H9 (cell line): ENCODE data around the gene SIGLEC5. TPM values are rescaled to one million over a fixed set of nuclear protein-coding genes. Genes with fewer than 3 reads are reported as not detected.

Experiments used
- DNase-seq: peaks from one replicate; pipeline ENCODE4 v3.0.0-alpha.2; 2017
- H2AFZ ChIP-seq: one replicate; pipeline ENCODE4 v1.6.1; 2013; ENCODE audit warnings: mild to moderate bottlenecking, low read length, control low read depth, moderate library complexity
- H2AK5ac ChIP-seq: 2 replicates; pipeline ENCODE4 v1.6.1; 2013; ENCODE audit warnings: low read length, control low read depth, mixed read lengths; ENCODE audit not compliant: insufficient read length
- H2BK120ac ChIP-seq: one replicate; pipeline ENCODE4 v1.6.1; 2013; ENCODE audit warnings: low read depth, mild to moderate bottlenecking, low read length, control low read depth, inconsistent platforms; ENCODE audit not compliant: poor library complexity, severe bottlenecking
- H2BK12ac ChIP-seq: 2 replicates; pipeline ENCODE4 v1.6.1; 2013; ENCODE audit warnings: low read length, control low read depth, mixed read lengths, low read depth; ENCODE audit not compliant: insufficient read length
- H2BK15ac ChIP-seq: 2 replicates; pipeline ENCODE4 v1.6.1; 2013; ENCODE audit warnings: low read depth, low read length, control low read depth
- H2BK20ac ChIP-seq: one replicate; pipeline ENCODE4 v1.6.1; 2013; ENCODE audit warnings: low read depth, mild to moderate bottlenecking, low read length, control low read depth, inconsistent platforms; ENCODE audit not compliant: poor library complexity, severe bottlenecking
- H2BK5ac ChIP-seq: 2 replicates; pipeline ENCODE4 v1.6.1; 2013; ENCODE audit warnings: low read length, control low read depth, mixed read lengths; ENCODE audit not compliant: insufficient read length
- H3K14ac ChIP-seq: 2 replicates; pipeline ENCODE4 v1.6.1; 2013; ENCODE audit warnings: low read length, control low read depth; ENCODE audit not compliant: insufficient read depth
- H3K18ac ChIP-seq: 2 replicates; pipeline ENCODE4 v1.6.1; 2013; ENCODE audit warnings: low read depth, mild to moderate bottlenecking, mixed read lengths, low read length, control low read depth; ENCODE audit not compliant: insufficient read length
- H3K23ac ChIP-seq: 2 replicates; pipeline ENCODE4 v1.6.1; 2013; ENCODE audit warnings: low read length, control low read depth, mixed read lengths, low read depth; ENCODE audit not compliant: insufficient read length
- H3K23me2 ChIP-seq: 2 replicates; pipeline ENCODE4 v1.6.1; 2013; ENCODE audit warnings: low read depth, mild to moderate bottlenecking, mixed read lengths, low read length, control low read depth; ENCODE audit not compliant: insufficient read length, poor library complexity, severe bottlenecking
- H3K27ac ChIP-seq: 2 replicates; pipeline ENCODE4 v1.5.1; 2013; ENCODE audit warnings: low read length, control low read depth, mixed read lengths, low read depth; ENCODE audit not compliant: insufficient read length
- H3K27me3 ChIP-seq: 2 replicates; pipeline ENCODE4 v1.6.1; 2013; ENCODE audit warnings: low read length, control low read depth, inconsistent platforms; ENCODE audit not compliant: insufficient read depth
- H3K4ac ChIP-seq: 2 replicates; pipeline ENCODE4 v1.6.1; 2013; ENCODE audit warnings: low read depth, mild to moderate bottlenecking, control low read depth, inconsistent platforms, low read length, moderate library complexity
- H3K4me1 ChIP-seq: 2 replicates; pipeline ENCODE4 v1.6.1; 2013; ENCODE audit warnings: low read length, control low read depth, inconsistent platforms; ENCODE audit not compliant: insufficient read depth
- H3K4me2 ChIP-seq: 2 replicates; pipeline ENCODE4 v1.6.1; 2013; ENCODE audit warnings: low read length, control low read depth, mixed read lengths; ENCODE audit not compliant: insufficient read length, insufficient read depth
- H3K56ac ChIP-seq: 2 replicates; pipeline ENCODE4 v1.6.1; 2013; ENCODE audit warnings: low read depth, mild to moderate bottlenecking, mixed read lengths, low read length, control low read depth; ENCODE audit not compliant: insufficient read length
- H3K79me1 ChIP-seq: 2 replicates; pipeline ENCODE4 v1.6.1; 2013; ENCODE audit warnings: low read depth, mild to moderate bottlenecking, moderate library complexity, low read length, control low read depth, inconsistent platforms; ENCODE audit not compliant: insufficient read depth, poor library complexity, severe bottlenecking
- H3K79me2 ChIP-seq: 2 replicates; pipeline ENCODE4 v1.6.1; 2013; ENCODE audit warnings: low read length, control low read depth, inconsistent platforms; ENCODE audit not compliant: insufficient read depth
- H3K9ac ChIP-seq: 2 replicates; pipeline ENCODE4 v1.6.1; 2013; ENCODE audit warnings: low read length, control low read depth, mixed read lengths; ENCODE audit not compliant: insufficient read length; ENCODE audit errors: extremely low read depth
- H3K9me3 ChIP-seq: one replicate; pipeline ENCODE4 v1.6.1; 2013; ENCODE audit warnings: low read depth, low read length, inconsistent platforms; ENCODE audit not compliant: control insufficient read depth
- H3T11ph ChIP-seq: one replicate; pipeline ENCODE4 v1.6.1; 2013; ENCODE audit warnings: mild to moderate bottlenecking, low read length, control low read depth, inconsistent platforms
- H4K20me1 ChIP-seq: one replicate; pipeline ENCODE4 v1.6.1; 2013; ENCODE audit not compliant: control insufficient read depth, insufficient read length, insufficient read depth
- H4K5ac ChIP-seq: 2 replicates; pipeline ENCODE4 v1.6.1; 2013; ENCODE audit warnings: low read depth, mild to moderate bottlenecking, mixed read lengths, low read length, control low read depth; ENCODE audit not compliant: insufficient read length
- H4K8ac ChIP-seq: replicated peaks from 2 replicates; pipeline ENCODE4 v1.6.1; 2013; ENCODE audit warnings: low read length, control low read depth, mixed read lengths, low read depth; ENCODE audit not compliant: insufficient read length
- H4K91ac ChIP-seq: 2 replicates; pipeline ENCODE4 v1.6.1; 2013; ENCODE audit warnings: low read depth, mild to moderate bottlenecking, moderate library complexity, mixed read lengths, low read length, control low read depth; ENCODE audit not compliant: insufficient read length
- H3K27ac Mint-ChIP-seq, 3 experiments: 2 replicates in 2 of 3; 3 replicates in 1 of 3; pipeline ENCODE4 v1.8.0; 2020 to 2021; ENCODE audit warnings: mixed read lengths in 3 of 3, mild to moderate bottlenecking in 1 of 3, moderate library complexity in 1 of 3
- H3K27me3 Mint-ChIP-seq: 2 replicates; pipeline ENCODE4 v1.8.0; 2021; ENCODE audit warnings: low read depth, mild to moderate bottlenecking, moderate library complexity, mixed read lengths
- H3K36me3 Mint-ChIP-seq, 3 experiments: 2 replicates in 2 of 3; 3 replicates in 1 of 3; pipeline ENCODE4 v1.8.0; 2020 to 2021; ENCODE audit warnings: low read depth in 3 of 3, mixed read lengths in 3 of 3; ENCODE audit not compliant: insufficient read depth in 1 of 3
- H3K4me1 Mint-ChIP-seq, 2 experiments: 2 replicates each; pipeline ENCODE4 v1.8.0; 2020; ENCODE audit warnings: mixed read lengths in 2 of 2
- H3K4me3 Mint-ChIP-seq, 2 experiments: 2 replicates in 1 of 2; 3 replicates in 1 of 2; pipeline ENCODE4 v1.8.0; 2020 to 2021; ENCODE audit warnings: mild to moderate bottlenecking in 2 of 2, mixed read lengths in 2 of 2, moderate library complexity in 1 of 2
- H3K9me3 Mint-ChIP-seq, 2 experiments: 2 replicates in 1 of 2; 3 replicates in 1 of 2; pipeline ENCODE4 v1.8.0; 2020; ENCODE audit warnings: mild to moderate bottlenecking in 2 of 2, mixed read lengths in 2 of 2, moderate library complexity in 1 of 2
- WGBS: extraction: QIAGEN DNeasy Blood & Tissue Kit; methylation state at CpG from one replicate; pipeline ENCODE4 v1.1.7; 2013; ENCODE audit warnings: missing lambda C conversion rate, low lambda C conversion rate, mixed read lengths; ENCODE audit not compliant: insufficient read length; ENCODE audit errors: extremely low coverage; 5-methylcytosine and 5-hydroxymethylcytosine counted together
- total RNA-seq: library from RNA; stranded (reverse); gene quantifications from 2 replicates; pipeline ENCODE4 v1.2.1, GENCODE V29; 2021
- TF ChIP-seq, protein P1 (sequence below): fragments of 200-600 bp; sonication (generic); conservative IDR thresholded peaks from 3 replicates; pipeline ENCODE4 v1.8.0; 2021; ENCODE audit warnings: antibody characterized with exemption, mild to moderate bottlenecking

Gene SIGLEC5
- total RNA-seq, 1 experiment from 2014 or later = not detected

DNA sequence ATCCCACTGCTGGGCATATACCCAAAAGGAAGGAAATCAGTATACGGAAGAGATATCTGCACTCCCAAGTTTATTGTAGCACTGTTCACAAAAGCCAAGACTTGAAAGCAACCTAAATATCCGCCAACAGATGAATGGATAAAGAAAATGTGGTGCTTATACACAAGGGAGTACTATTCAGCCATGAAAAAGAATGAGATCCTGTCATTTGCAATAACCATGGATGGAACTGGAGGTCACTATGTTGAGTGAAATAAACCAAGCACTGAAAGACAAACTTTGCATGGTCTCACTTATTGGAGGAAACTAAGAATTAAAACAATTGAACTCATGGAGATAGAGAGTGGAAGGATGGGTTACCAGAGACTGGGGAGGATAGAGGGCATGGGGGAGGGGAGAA, 23.0 kb upstream of the SIGLEC5 start:
- no peaks in the 10 kb centered on the region for H3K9me3 ChIP-seq
- no peak overlapping the region for H2AFZ ChIP-seq
- peaks cover 0 to 4% of the 10 kb centered on the region in 2 experiments; a peak in 1 of 4 replicates for H3K4me1 Mint-ChIP-seq
- no peak overlapping the region for H3K4ac ChIP-seq
- H4K8ac ChIP-seq = no peak overlapping the region
- H3K9ac ChIP-seq = no peak overlapping the region
- no peaks in the 10 kb centered on the region for H4K20me1 ChIP-seq
- no peak overlapping the region for H3K27ac Mint-ChIP-seq
- no peak overlapping the region for H3K27ac ChIP-seq
- no peak overlapping the region for H3K18ac ChIP-seq
- no peak overlapping the region for H2BK120ac ChIP-seq
- H3K4me3 Mint-ChIP-seq = no peak overlapping the region
- no peak overlapping the region for H2BK5ac ChIP-seq
- no peak overlapping the region for H3K56ac ChIP-seq
- no peaks in the 10 kb centered on the region for H3K23me2 ChIP-seq
- no peaks in the 10 kb centered on the region for H3K79me2 ChIP-seq
- H2AK5ac ChIP-seq = no peak overlapping the region
- H3K79me1 ChIP-seq = no peaks in the 10 kb centered on the region
- no peak overlapping the region for H2BK15ac ChIP-seq
- DNase-seq = no peak
- WGBS = no CpG with 5 or more reads among the region's 2 CpGs
- H3K4me1 ChIP-seq = no peaks in the 10 kb centered on the region
- no peak overlapping the region for H3T11ph ChIP-seq
- H2BK12ac ChIP-seq = no peak overlapping the region
- no peak overlapping the region for H2BK20ac ChIP-seq
- no peaks in the 10 kb centered on the region for H3K27me3 ChIP-seq
- no peak overlapping the region for H3K23ac ChIP-seq
- H4K91ac ChIP-seq = no peak overlapping the region
- TF ChIP-seq, protein P1, sequence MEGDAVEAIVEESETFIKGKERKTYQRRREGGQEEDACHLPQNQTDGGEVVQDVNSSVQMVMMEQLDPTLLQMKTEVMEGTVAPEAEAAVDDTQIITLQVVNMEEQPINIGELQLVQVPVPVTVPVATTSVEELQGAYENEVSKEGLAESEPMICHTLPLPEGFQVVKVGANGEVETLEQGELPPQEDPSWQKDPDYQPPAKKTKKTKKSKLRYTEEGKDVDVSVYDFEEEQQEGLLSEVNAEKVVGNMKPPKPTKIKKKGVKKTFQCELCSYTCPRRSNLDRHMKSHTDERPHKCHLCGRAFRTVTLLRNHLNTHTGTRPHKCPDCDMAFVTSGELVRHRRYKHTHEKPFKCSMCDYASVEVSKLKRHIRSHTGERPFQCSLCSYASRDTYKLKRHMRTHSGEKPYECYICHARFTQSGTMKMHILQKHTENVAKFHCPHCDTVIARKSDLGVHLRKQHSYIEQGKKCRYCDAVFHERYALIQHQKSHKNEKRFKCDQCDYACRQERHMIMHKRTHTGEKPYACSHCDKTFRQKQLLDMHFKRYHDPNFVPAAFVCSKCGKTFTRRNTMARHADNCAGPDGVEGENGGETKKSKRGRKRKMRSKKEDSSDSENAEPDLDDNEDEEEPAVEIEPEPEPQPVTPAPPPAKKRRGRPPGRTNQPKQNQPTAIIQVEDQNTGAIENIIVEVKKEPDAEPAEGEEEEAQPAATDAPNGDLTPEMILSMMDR = no peak
- peaks cover 50 to 82% of the 10 kb centered on the region in 2 experiments for H3K9me3 Mint-ChIP-seq
- no peak overlapping the region for H3K4me2 ChIP-seq
- H3K27me3 Mint-ChIP-seq = peaks cover 45% of the 10 kb centered on the region
- H3K14ac ChIP-seq = no peak overlapping the region
- H4K5ac ChIP-seq = no peak overlapping the region
- H3K36me3 Mint-ChIP-seq = peaks cover 0 to 2% (median 0%) of the 10 kb centered on the region in 3 experiments; a peak in 3 of 7 replicates
